GM19240 (cell line): Measurements from ENCODE around the gene ZNF296.

Experiments
- DNase-seq: peaks from one replicate; pipeline ENCODE4 v3.0.0; 2011; ENCODE audit warnings: low spot score; ENCODE audit not compliant: insufficient read length

The ZNF296 gene

DNA sequence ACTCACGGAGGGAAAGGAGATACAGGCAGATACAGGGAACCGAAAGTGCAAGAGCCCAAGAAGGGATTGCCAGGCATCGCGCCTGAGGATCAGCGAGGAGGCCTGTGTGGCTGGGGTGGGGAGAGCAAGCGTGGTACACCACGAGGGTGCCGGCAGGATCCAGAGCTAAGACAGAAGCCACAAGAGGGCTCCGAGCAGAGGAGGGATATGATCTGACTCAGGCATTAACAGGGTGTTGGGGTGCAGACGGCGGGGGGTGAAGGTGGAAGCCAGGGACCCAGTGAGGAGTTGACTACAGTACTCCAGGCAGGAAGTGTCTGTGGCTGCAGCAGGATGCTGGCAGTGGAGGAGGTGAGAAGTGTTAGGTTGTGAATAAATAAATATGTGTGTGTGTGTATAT, 11.3 kb upstream of the ZNF296 start:
- DNase-seq = no peak

DNA sequence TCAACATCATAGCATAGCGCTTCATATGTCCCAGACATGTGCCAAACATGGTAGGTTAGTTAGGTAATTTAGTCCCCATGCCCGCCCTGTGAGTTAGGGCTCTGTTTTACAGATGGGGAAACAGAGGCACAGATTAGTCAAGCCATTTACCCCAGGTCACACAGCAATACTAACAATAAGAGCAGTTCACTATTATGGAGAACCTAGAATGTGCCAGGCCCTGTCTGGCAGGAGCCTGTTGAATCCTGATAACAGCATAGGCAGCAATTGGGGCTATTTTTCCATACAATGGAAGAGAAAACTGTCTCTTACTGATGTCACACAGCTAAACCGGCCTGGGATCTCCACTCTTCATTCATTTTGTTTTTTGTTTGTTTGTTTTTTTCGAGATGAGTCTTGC, 10.2 kb upstream of the ZNF296 start:
- DNase-seq = no peak

DNA sequence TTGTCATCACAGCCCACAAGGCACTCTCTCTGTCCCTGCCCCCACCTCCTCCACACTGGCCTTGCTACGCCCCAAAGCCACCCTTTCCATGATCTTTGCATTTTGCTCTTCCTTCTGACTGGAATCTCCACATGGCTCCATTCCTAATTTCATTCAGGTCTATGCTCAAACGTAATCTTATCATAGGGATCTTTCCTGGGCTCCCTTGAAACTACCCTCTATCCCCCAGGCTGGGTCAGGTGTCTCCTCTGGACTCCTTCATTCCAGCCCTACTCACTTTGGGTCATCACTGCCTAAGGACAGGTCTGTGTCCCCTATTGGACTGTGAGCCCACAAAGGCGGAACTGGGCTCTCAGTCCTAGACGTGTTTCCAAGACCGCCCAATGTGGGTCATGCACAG, 5.9 kb upstream of the ZNF296 start:
- no peak for DNase-seq

DNA sequence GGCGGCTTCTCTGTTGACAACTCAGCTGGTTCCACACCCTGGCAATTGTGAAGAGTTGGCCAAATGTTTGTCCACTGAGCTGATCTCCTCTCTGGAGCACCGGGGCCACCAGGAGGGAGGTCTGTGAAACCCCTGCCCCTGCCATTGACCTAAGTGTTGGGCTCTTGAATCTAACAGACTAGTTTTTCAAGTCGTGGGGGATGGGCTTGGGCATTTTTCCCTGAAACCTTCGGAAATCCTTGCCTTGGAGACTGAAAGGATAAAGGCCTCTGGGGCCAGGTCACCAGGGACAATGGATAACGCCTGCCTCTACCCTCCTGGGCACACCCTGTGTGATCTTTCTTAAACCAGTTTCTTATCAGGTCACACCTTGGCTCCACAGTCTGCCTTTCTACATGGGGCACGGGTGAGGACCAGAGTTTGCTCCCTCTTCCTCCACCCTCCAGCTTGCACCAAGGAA, 3.7 kb upstream of the ZNF296 start:
- no peak for DNase-seq

DNA sequence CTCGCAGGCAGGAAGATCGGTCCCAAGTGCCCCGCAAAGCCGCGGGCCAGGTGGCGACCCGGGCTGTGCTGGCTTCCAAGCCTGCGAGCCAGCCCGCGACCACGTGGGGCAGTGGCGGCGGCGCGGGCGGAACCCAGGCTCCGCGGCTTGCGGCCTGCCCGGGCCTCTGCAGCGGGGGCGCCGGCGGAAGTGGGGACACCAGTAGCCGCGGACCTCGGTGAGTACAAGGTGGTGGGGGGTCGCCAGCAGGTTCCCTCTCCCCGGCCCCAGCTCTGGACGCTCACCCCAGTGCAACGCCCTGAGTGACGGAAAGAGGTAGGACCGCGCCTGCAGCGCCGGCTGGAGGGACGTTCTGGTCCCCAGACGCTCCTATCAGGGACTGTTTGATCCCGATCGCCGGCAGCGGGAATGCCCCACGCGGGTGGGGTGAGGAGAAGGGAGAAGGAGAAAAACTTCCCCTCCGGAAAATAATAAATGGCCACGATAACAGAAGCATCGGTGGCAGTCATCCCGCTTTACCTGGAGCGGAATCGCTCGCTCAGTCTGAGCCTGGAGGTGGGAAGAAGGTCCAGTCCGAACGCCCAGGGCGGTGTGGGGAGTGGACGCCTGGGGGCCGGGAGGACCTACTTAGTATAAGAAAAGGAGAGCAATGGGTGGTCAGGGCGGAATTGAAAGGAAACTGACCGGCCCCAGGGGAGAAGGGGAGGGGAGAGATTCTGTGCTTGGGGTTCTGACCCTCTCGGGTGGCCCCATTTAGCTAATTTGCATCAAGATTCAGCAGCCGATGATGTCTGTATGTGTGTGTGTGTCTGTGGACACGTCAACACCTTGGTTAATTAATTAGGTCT, 3.0 kb upstream of the ZNF296 start, which contains the start of gene GEMIN7:
Gene GEMIN7 (plus strand): TSS at position 198 of the 848 bp plus-strand sequence. CDS start 10,855 bp downstream, outside the sequence.
- DNase-seq = peak; percentile 65

DNA sequence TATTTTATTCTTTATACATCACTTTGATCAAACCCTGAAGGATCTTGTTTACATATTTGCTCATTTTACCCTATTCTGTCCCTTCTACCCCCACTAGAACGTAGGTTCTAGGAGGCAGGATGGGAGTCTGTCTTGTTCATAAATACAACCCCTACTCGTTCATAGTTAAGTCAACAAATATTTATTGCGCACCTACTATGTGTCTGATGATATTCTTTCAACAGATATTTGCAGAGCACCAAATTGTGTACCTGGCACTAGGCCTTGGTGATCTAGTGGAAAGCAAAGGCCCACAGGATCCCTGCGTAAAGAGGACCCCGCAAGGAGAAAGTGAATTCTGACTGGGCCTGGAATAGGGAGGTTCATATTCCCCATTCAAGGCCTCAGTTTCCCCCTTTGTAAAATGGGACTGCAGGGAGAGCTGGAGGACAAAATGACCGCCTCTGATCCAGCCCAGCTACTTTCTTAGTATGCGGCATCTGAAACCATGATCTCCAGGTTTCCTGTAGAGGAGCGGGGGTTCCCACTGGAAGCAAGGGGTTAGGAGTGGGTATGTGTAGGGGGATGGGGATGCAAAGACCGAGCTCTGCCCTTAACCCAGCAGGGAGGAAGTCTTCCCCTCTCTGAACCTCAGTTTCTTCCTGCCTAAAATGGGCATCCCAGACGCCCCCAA, 2.2 kb upstream of the ZNF296 start:
- no peak for DNase-seq

DNA sequence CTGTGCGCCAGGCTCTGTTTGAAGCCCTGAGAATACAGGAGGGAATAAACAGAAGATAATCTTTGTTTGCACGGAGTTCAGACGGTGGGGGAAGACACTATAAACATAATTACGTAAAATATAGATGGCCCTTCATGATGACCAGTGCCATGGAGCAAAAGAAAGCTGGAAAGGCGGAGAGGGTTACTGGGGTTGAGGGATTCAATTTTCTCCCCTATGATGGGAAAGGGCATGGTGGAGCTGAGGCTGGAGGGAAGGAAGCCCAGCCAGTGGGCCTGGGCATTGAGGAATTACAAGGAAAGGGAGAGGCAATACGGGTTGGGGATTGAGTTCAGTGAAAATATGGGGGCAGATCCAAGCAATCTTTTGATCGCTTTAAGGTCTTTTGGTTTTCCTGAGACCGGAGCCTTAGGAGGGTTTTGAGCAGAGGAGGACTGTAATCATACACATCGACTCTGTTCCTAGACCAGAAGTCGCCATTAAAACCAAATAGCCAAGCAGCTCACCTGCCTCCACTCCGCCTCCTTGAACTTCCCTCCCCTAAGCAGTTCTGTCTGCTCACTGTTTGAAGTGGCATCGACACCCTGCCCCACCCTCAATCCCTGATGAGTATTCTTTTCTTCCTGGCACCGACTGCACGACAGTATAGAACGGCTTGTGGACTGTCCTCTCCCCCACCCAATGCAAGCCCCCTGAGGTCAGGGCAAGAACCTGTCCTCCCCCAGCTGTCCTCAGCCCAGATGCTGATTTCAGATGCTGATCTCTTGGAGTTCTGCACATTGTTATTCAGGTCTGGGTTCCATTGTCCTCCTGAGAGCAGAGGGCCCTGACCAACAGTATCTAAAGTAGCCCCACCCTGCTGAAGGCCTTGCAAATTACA, 813 bp upstream of the ZNF296 start:
- DNase-seq = no peak

DNA sequence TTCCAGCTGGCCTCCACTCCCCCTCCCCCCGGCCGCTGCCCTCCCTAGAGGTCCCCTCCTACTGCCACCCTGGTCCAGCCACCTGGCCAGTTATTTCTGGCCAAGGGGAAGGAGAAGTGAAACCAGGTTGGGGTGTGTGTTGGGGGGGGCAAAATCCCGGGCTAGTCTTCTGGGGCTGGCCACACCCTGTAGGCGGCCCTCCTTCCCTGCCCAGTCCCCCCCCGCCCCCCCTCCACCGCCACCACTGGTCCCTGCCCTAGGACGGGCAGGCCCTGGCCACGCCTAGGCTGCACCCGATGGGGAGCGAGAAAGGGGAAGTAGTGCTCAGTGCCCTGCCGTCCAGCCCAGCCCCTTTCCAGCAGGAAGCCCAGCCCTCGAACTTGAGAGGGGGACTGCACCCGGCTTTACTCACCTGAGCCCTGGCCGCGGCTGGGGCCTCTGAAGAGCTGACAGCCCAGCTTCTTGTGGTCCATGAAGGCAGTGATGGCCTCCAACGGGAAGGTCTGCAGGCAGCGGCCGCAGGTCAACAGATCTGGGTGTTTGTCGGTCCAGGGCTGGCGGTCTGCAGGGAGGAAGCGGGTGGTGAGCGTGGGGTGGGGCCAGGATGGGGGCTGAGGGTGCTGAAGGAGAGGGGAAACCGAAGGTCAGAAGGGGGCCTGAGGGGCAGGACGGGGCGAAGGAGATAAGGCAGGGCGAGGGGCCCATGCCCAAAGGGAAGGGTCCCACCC, 813 bp downstream of the ZNF296 start:
- peak; percentile 93 for DNase-seq

DNA sequence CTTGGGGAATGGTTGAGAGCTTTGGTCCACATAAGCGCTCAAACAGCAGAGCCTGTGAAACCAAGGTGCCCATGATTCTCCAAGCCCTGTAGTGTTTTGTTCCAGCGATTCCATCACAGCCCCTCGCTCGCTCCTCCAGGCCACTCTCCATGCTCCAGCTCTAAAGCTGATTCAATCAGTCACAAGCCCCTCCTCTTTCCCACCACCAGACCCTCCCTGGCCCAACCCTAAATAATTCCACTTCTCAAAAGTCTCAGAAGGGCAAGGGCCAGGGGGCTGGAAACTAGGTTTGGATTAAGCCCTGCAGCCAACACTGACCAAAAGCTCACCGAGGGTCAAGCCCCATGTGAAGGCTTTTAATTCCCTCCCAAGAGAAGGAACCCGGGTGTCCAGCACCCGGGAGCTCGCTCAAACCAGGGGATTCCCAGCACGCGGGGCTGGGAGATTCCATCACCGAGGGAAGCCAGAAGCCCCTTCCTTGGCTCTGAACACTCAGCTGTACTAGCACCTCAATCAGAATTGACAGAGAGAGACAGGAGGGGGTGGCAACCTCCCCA, 1.5 kb downstream of the ZNF296 start:
- no peak for DNase-seq

DNA sequence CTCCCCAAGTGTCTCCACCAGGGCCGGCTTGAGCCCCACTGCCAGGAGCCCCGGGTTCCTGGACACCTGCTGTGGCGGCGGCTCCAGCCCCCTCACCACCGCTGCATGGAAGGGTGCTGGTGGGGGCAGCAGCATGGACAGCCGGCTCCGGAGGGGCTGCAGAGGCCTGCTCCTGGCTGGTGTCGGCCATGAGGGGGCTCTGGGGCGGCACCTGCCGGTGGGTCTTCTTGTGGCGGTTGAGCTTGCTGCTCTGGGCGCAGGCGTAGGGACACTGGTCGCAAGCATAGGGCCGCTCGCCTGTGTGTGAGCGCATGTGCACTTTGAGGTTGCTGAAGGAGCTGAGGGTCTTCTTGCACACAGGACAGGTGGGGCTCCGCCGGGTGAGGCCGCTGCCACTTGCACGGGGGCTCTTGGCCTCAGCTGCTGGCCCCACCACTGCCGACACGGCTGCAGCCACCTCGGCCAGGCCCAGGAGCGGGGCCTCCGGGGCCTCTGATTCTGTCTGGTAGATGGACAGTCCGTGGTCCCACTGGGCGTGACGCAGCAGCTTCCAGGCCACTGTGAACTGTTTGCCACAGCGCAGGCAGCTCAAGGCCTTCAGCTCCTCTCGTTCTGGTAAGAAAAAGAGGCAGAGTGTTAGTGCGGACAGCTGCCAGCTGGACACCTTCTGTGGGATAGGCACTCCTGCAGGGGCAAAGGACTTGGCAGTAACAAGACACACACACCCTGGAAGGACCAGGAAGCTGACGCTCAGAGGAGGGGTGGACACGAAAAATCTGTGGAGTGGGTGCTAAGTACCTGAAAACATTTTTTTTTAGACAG, 4.1 kb downstream of the ZNF296 start:
- DNase-seq = no peak

DNA sequence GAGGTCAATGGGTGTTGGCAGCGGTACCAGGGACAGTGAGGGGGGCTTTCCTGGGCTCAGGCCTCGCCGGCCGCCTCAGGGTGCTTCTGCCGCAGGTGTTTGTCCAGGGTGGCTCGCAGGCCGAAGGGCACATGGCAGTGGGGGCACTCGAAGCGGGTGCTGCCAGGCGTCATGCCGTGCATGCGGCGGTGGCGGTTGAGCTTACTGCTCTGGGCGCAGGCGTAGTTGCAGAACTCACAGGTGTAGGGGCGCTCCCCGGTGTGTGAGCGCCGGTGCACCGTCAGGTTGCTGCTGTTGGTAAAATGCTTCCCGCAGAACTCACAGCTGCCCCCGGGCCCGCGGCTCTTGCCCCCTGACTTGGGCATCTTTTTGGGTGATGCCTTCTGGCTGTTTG, 4.7 kb downstream of the ZNF296 start:
- DNase-seq = no peak

DNA sequence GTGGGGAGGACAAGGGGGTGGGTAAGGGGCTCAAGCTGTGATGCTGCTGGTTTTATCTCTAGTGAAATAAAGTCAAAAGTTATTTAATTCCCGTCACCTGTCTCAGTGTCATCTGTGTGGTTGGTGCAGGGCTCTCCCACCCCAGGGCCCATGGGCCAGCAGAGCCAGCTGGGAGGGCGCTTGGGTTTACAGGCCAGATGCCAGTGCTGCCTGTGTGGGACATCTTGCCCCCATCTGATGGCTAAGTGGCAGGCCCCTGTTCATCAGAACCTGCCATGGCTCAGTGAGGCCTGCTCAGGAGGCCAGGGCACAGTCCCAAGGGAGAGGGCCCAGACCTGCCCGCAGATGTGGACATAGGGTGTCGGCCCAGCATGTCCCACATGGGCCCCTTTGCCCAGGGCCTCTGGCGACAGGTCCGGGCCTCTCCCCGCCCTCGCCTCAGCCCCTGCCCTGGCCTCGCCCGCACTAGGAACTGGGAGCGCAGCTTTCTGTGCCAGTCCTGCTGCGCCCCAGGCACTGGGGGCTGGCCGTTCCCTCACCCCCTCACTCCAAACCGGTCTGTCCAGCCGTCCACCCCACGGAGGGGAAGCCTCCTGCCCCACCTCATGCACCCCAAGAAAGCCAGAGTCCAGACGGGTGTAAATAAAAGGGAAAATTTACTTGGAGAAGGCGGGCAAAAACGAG, 5.3 kb downstream of the ZNF296 start:
- DNase-seq = no peak

DNA sequence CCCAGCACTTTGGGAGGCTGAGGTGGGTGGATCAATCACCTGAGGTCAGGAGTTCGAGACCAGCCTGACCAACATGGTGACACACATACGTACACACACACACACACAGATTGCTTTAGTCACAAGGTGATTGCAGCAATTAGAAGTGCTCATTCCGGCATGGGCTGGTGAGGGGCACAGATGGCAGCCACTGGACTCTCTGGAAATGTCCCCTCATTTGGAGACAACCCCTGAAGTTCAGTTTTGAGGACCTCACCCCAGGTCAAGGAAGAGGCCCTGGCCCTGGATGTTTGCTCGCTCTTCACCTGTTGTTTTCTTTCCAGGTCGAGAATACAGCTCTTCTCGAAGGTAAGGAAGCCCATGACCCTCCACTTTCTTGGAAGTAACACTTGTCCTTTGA, 6.1 kb downstream of the ZNF296 start:
- no peak for DNase-seq

DNA sequence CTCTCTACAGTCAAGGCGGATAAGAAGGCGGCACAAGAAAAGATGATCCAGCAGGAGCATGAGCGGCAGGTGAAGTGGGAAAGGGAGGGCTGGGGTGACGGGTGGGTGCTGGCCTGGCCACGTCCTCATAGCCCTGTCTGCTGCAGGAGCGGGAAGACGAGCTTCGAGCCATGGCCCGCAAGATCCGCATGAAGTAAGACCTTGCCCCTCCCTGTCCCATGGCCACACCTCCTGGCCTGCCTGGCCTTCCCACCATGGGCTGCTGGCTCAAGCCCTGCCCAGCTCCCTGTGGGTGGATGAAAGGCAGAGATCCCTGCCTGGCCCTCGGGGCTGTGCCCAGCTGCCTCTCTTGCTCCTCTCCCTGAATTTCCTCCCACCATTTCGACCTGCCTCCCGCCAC, 7.2 kb downstream of the ZNF296 start:
- DNase-seq = no peak

DNA sequence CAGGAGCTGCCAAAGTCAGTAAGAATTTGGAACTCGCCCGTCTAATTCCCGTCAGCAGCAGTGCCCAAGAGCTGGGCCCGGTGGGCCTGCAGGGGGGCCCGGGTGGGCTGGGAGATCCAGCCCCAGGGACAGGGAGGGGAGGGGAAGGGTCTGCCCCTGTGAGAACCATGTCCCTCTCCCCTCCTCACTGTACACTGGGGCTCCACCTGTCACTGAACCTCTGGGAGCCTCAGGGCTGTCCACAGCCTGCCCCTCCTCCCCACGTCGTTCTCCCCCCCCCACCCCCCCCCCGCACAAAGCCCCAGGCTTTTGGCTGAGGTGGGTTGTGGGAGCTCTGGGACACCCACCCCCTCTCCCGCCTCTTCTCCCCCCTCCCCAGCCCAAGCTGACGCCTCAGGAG, 8.2 kb downstream of the ZNF296 start:
- no peak for DNase-seq

DNA sequence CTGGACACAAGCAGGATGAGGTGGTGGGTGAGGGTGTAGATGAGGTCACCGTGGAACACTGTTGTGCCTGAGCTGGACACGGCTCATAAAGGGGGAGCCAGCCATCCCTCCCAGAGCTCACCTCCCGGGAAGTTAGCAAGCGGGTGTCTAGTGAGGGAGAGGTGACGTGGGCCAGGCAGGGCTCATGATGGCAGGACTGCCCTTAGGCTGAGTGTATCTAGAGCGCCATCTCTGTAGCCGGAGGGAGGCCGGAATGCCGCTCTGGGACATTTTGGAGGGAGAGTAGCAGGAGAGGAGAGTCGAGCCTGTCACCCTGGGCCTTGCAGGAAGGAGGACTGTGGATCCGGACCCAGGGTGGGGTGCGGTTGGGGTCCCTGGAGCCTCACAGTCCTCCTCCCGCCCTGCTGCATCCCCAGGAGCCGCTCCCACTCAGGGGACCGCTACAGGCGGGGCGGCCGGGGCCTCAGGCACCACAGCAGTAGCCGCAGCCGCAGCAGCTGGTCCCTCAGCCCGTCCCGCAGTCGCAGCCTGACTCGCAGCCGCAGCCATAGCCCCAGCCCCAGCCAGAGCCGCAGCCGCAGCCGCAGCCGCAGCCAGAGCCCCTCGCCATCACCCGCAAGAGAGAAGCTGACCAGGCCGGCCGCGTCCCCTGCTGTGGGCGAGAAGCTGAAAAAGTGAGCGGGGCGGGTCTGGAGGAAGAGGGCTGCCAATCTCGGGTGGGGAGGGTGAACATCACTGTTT, 9.2 kb downstream of the ZNF296 start:
- DNase-seq = no peak

DNA sequence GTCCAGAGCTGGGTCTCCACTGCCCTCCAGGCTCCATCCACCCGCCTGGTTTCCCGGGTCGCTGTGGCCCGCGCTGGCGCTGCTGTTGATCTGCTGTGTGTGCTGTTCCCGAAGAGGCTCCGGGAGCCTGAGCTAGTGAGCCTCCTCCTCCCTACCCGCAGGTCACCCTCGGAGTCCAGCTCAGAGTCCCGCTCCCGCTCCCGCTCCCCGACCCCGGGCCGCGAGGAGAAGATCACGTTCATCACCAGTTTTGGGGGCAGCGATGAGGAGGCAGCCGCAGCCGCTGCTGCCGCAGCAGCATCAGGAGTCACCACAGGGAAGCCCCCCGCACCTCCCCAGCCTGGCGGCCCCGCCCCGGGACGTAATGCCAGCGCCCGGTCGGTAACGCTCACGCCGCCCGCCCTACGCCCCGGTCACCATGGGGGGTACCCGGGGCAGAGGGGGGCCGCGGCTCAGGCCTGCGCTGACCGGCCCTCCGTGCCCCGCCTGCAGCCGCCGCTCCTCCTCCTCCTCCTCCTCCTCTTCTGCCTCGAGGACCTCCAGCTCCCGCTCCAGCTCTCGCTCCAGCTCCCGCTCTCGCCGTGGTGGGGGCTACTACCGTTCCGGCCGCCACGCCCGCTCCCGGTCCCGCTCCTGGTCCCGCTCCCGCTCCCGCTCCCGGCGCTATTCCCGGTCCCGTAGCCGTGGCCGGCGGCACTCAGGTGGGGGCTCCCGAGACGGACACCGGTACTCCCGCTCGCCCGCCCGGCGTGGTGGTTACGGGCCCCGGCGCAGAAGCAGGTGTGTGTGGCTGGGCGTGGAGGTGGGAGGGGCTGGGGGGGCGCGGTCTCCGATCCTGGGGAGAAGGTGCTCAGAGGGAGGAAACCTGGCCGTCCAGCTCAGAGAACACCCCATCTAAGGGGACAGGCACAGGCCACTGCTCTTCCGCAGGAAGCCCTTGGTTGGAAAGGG, 12.2 kb downstream of the ZNF296 start:
- DNase-seq = no peak
